CD4-positive, alpha-beta T cell treated with Interleukin-6 at 100 ng/mL for 8 hours (primary cell): ENCODE data around the gene KLF11.
"Not testable (repeated sequence)": the region's sequence is repeated elsewhere in the genome, so short reads cannot be mapped to it uniquely, and the experiment has no call there.

Experiments used
- DNase-seq: peaks from one replicate; pipeline ENCODE4 v3.0.0-alpha.2; 2020; ENCODE audit warnings: mixed read lengths, low spot score

Gene KLF11

DNA sequence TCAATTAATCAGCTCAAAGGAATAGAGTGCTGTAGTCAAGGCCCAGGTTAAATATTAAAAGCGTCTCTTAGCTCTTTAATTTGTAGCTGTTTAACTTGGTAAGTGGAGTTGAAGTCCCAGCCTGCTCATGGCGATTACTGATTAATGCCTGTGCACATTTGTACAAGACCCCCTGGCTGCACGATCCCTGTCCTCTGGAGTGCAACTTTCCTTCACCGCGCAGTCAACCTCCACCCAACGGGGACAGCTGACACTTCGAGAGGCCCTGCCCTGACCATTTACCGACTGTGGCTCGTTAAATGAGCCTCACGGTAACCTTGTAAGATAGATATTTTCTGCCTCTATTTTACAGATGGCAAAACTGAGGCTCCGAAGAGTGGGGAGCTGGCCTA, 42.3 kb downstream of the KLF11 start:
- no peak for DNase-seq

DNA sequence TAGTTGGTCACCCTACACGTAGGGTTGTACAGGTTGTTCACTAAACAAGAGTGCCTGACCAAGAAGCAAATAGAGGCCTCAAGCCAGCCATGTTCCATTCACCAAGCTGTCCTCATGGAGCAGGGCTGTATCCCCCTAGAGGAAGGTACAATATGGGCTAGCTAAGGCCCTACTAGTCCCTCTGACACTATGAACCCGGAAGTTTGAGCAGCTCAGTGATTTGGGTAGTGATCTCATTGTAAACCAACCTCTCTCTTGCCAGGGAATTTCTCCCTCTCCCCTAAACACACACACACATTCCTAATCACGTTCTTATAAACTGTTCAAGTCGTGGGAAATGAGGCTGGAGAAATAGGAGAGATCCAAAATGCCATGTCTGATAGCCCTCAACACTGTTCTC, 43.6 kb downstream of the KLF11 start:
- DNase-seq, result no peak

DNA sequence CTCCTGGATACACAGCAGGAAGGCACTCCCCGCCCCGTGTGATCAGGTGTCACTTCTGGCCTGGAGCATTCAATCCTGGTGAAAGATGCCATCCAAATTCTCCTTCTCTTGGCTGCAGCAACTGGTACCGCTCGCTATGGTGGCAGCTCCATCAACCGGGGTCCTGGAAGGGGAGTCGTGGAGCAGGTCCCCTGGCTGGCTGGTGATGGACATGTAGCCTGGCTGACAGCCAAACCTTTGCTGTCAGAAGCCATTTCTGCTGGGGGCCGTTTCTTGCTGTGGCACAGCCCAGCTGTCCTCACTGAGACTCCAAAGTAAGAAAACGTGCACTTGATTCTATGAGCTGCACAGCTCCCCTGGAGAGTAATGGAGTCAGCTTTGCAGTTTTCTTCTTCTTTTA, 44.0 kb downstream of the KLF11 start:
- DNase-seq, result no peak

DNA sequence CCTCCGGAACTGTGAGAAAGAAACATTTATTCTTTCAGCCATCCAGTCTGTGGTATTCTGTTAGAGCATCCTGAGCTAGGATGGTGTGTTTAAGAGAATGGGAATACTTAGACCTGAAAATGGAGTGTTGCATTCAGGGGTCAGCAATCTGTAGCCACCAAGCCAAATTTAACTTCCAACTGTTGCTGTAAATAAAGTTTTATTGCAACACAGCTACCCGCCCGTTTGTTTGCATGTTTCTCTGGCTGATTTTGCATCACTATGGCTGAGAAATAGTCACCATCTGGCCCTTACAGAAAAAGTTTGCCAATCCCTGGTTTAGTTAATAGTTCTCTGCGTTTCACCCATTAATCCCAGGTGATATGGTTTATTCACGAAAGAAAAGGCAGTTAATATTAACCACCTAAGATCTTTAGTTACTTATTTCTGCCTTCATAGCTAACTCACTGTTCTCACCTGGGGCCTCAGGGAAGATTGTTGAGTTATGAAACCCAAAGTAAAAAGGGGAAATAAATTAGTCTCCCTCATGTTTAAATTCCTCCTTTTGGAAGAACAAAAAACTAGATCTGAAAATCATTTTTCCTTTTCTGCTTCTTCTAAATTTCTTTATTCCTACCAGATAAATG, 46.3 kb downstream of the KLF11 start:
- DNase-seq, result no peak

DNA sequence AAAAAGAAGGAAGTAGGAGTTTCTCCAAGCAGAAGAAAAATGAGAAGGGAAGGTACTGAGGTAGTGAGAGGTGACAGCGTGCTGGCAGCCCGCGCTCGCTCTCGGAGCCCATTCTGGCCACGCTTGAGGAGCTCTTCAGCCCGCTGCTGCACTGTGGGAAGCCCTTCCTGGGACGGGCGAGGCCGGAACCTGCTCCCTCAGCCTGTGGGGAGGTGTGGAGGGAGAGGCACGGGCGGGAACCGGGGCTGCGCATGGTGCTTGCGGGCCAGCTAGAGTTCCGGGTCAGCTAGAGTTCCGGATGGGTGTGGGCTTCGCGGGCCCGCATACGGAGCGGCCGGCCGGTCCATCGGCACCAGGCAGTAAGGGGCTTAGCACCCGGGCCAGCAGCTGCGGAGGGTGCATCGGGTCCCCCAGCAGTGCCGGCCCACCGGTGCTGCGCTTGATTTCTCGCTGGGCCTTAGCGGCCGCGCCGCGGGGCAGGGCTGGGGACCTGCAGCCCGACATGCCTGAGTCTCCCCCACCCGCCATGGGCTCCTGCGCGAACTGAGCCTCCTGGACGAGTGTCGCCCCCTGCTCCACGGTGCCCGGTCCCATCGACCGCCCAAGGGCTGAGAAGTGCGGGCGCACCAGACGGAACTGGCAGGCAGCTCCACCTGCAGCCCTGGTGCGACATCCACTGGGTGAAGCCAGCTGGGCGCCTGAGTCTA, 48.0 kb downstream of the KLF11 start:
- no peak for DNase-seq

DNA sequence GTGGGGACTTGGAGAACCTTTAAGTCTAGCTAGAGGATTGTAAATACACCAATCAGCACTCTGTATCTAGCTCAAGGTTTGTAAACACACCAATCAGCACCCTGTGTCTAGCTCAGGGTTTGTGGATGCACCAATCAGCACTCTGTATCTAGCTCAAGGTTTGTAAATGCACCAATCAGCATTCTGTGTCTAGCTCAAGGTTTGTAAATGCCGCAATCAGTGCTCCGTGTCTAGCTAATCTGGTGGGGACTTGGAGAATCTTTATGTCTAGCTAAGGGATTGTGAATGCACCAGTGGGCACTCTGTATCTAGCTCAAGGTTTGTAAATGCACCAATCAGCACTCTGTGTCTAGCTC, 48.5 kb downstream of the KLF11 start:
- DNase-seq, result not testable (repeated sequence)

DNA sequence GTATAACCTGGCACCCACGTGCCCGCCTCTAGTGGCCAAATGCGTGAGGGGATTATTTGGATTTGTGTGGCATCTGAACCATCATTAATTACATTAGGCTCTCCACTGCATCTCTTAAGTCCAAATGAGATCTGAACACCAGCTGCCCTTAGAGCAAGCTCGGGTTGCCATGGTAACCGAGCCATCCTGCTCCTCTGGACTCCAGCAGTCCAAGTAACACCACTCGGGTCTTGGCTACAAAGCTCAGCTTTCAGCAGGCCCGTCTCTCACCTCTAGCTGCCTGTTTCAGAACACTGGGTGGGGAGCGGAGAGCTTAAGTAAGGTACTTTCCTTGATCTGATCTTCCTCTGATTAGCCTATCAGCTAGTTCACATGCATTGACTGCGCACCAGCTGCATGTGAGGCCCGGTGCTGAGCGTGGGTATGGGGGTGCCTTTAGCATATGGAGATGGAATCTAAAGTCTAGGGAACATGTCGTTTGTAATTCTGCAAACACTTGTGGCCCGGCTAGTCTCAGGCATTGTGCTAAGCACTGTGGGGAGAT, 51.0 kb downstream of the KLF11 start:
- no peak for DNase-seq

DNA sequence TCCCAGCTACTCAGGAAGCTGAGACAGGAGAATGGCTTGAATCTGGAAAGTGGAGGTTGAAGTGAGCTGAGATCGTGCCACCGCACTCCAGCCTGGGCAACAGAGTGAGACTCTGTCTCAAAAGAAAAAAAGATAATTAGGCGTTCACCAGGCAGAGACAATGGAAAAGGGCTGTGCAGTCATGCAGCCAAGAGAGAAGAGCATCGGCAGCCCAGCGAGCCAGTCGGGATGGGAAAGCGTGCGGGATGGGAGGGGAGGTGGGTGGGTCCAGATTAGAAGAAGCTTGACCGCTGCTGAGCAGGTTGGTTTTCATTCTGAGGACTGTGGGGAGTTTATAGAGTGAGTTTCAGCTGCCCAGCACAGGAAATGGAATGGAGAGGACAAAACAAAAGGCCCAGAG, 51.8 kb downstream of the KLF11 start:
- no peak for DNase-seq

DNA sequence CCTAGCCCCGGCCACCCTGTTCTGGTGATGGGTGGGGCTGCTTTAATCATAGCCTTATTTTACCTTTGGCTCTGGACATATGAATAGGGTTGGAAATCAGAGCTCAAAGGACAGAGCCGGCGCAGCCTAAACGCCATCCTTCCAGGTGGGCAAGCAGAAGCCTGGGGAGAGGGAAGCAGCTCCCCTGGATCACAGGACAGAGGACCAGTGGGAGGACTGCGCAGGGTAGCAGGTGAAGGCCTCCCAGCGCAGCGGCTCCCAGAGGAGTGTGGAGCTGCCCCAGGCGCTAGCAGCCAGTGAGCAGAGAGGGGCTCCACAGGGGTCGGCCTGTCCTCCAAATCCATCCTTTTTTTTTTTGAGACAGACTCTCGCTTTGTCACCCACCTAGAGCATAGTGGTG, 53.3 kb downstream of the KLF11 start:
- no peak for DNase-seq

DNA sequence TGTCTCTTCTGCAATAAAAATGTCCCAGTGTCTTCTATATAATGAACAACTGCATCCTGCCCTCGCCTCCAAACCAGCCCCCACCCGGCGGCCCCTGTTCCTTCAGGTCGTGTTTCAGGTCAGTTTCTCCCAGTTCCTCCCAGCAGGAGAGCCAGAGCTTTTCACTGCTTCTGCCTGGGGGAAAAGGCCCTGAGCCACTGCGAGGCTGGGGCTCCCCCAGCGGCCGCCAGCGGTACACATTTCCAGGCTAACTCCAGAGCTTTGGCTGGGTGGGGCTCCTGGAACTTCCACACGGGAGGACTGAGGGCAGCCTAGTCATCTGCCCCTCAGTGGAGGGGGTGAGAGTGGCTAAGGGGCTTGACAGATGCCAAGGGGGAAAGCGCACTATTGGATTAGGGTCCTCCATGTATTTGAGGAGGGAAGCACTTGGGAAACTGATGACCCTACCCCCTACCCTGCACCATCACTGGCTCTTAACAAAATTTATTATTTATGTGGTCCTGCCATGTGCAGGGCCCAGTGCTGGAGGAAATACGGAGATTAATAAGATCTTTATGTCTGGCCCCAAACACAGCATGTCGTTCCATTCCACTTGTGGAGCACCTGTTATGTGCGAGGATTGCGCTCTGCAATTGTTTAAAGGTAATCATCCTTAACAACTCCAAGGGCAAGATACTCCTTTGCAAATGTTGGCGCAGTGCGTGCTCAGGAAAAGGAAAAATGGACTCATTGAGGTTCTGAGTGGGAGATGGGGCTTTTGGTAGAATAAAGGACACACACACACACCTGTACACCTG, 54.2 kb downstream of the KLF11 start:
- DNase-seq, result no peak

DNA sequence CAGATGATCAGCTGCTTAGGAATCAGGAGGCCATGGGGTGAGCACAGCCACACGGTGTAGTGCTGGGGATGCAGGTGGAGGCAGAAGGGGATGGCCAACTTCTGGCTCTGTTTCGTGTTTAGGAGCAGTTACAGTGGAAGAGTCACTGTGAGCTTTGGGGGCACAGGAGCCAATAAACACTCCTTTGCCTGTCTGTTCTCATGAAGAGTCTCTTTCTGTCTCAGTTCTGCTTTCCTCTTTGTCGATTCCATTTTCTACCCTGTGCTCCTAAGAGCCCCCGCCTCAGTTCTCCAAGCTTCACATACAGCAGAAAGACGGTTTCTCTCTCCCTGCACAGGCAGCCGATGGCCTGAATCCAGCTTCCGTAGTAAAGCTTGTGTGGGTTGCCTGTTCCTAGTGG, 58.1 kb downstream of the KLF11 start:
- DNase-seq, result no peak

DNA sequence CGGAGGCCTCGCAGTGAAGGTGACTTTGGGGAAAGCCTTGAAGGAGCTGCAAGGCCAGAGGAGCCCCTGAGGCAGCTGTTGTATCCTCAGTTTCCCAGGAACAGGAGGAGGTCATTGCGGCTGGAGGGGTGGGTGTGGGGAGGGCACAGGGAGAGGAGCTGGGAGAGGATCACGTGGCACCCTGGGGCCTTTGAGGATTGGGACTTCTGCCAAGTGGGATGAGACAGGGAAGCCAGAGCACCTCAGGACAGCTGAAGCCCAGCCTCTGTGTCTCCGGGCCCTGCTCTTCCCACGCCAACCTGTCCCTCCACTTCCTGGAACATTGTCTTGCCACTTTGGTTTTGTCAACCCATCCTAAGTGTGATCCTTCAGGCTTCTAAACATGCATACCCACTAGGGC, 59.8 kb downstream of the KLF11 start:
- no peak for DNase-seq
